NCI-H2196 (cell line): ENCODE results near the gene MTG2.

Source experiments
- DNase-seq: peaks from one replicate; lab custom pipeline; 2025; ENCODE audit not compliant: unreplicated experiment; lab: John Stamatoyannopoulos, UW

MTG2 gene

GRCh38 chr20:62201173-62202082 lies 18.6 kb downstream of the MTG2 start:
- DNase-seq = no peak

GRCh38 chr20:62202083-62202395 lies 19.2 kb downstream of the MTG2 start:
- no peak for DNase-seq

- DNase-seq = no peak
Measured at GRCh38 chr20:62202676-62203377, 20.0 kb downstream of the MTG2 start.

- no peak for DNase-seq
Measured at GRCh38 chr20:62203378-62204030, 20.7 kb downstream of the MTG2 start.

GRCh38 chr20:62205618-62206387 lies 23.0 kb downstream of the MTG2 start:
- no peak for DNase-seq

GRCh38 chr20:62206388-62206775 lies 23.6 kb downstream of the MTG2 start:
- no peak for DNase-seq

- DNase-seq = no peak
Measured at GRCh38 chr20:62208061-62208794, 25.4 kb downstream of the MTG2 start.

GRCh38 chr20:62208795-62209755 lies 26.2 kb downstream of the MTG2 start:
- DNase-seq = peak; percentile 27

- no peak for DNase-seq
Measured at GRCh38 chr20:62209850-62210495, 27.1 kb downstream of the MTG2 start.

- DNase-seq = peak; percentile 58
Measured at GRCh38 chr20:62210496-62210855, 27.6 kb downstream of the MTG2 start.

GRCh38 chr20:62211216-62211615 lies 28.4 kb downstream of the MTG2 start:
- no peak for DNase-seq

- no peak for DNase-seq
Measured at GRCh38 chr20:62211769-62212288, 29.0 kb downstream of the MTG2 start.

- DNase-seq = no peak
Measured at GRCh38 chr20:62212299-62212698, 29.5 kb downstream of the MTG2 start.

- DNase-seq = peak; percentile 23
Measured at GRCh38 chr20:62214067-62214466, 31.2 kb downstream of the MTG2 start.

- no peak for DNase-seq
Measured at GRCh38 chr20:62215020-62215990, 32.5 kb downstream of the MTG2 start.

GRCh38 chr20:62215991-62216635 lies 33.3 kb downstream of the MTG2 start:
- DNase-seq = no peak
